Measurements from ENCODE around the gene MTX1. TPM values are rescaled to one million over a fixed set of nuclear protein-coding genes. Genes with fewer than 3 reads are reported as not detected.
"Not testable (repeated sequence)": the region's sequence is repeated elsewhere in the genome, so short reads cannot be mapped to it uniquely, and the experiment has no call there.

MTX1 gene
- total RNA-seq, 4 donors from 2014 or later: 34.1 to 52.8 (median 38.0) TPM

DNA sequence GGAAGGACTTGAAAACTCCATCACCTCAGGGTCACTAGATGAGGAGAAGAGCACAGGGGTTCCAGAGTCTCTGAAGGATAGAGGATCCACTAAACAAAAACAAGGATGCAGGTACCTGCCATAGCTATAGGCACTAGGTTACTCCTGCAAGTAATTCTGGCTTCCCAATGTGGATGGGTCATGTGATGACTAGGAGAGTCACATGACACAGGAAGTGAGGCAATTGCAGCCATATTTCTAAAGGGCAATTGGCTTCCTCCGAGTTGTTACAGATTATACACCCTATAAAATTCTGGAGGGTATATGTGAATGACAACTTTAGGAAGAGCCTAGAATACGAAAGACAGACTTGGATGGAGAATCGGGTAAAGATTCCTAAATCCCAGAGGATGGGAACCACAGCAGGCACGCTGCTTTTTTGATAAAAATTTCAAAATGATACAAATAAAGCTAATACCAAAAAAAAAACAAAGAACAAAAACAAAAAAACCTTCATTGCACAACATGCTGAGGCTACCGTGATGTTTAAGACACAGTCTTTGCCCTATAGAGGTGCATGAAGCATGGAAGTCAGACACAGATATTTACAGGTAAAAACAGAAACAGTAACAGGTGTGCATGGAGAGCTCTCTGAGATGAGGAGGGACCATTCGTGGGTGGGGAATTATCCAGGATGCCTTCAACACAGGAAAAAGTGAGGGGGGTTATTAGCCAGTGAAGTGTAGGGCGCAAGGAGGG, 10.5 kb downstream of the MTX1 start:
- H3K27ac ChIP-seq (replicated peaks in 1 of 4): no peak overlapping the region
- WGBS: 35% methylated on average over 7 of the region's 7 CpGs
- intact Hi-C loops (cut with DNase I): no loop called here

DNA sequence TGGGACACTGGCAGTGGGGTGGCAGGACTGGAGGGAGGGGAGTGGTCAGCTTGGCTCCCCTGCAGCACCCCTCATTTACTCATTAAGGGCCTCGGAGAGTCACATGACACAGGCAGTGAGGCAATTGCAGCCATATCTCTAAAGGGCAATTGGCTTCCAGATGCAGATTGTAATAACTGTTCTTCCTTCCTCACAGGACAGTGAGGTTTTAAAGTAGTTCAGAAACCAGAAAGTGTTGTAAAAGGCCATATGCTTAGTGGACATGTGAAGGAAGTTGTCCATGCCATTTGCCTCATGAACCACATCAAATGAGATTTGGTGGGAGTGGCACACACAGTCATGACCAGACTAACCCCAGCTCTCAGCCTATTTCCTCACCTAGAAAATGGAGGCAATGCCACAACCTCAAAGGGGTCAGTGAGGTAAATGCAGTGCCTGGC, 11.1 kb downstream of the MTX1 start:
- 0% methylated on average over 1 of the region's 1 CpG for WGBS
- TF ChIP-seq POLR2AphosphoS5 (IDR thresholded peaks at IDR 0.05): no peak
- TF ChIP-seq EP300 (IDR thresholded peaks at IDR 0.05): no peak
- TF ChIP-seq POLR2A (IDR thresholded peaks at IDR 0.05; ENCODE audit: low read depth): no peak
- TF ChIP-seq, protein P1, sequence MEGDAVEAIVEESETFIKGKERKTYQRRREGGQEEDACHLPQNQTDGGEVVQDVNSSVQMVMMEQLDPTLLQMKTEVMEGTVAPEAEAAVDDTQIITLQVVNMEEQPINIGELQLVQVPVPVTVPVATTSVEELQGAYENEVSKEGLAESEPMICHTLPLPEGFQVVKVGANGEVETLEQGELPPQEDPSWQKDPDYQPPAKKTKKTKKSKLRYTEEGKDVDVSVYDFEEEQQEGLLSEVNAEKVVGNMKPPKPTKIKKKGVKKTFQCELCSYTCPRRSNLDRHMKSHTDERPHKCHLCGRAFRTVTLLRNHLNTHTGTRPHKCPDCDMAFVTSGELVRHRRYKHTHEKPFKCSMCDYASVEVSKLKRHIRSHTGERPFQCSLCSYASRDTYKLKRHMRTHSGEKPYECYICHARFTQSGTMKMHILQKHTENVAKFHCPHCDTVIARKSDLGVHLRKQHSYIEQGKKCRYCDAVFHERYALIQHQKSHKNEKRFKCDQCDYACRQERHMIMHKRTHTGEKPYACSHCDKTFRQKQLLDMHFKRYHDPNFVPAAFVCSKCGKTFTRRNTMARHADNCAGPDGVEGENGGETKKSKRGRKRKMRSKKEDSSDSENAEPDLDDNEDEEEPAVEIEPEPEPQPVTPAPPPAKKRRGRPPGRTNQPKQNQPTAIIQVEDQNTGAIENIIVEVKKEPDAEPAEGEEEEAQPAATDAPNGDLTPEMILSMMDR (IDR thresholded peaks at IDR 0.05): no peak

More for the DNA sequence above, 10.5 kb downstream of the MTX1 start:
- no peak for DNase-seq (ENCODE audit: extremely low spot score)
- Histone ChIP-seq H3K4me3 (peak overlapping the region; percentile 15 to 33 (median 28)), H3K4me1 (peaks cover 5 to 14% (median 12%) of the 10 kb centered on the region in 4 donors), H3K36me3 (peaks cover 0 to 17% (median 7%) of the 10 kb centered on the region in 4 donors), H3K9me3 (no peaks in the 10 kb centered on the region), H3K27me3 (no peaks in the 10 kb centered on the region)
- TF ChIP-seq POLR2A (IDR thresholded peaks at IDR 0.05; ENCODE audit: low read depth) (no peak), EP300 (IDR thresholded peaks at IDR 0.05) (no peak), POLR2AphosphoS5 (IDR thresholded peaks at IDR 0.05) (peak in 1 of 2 donors; percentile 48)
- TF ChIP-seq, protein P1 (IDR thresholded peaks at IDR 0.05): no peak

DNA sequence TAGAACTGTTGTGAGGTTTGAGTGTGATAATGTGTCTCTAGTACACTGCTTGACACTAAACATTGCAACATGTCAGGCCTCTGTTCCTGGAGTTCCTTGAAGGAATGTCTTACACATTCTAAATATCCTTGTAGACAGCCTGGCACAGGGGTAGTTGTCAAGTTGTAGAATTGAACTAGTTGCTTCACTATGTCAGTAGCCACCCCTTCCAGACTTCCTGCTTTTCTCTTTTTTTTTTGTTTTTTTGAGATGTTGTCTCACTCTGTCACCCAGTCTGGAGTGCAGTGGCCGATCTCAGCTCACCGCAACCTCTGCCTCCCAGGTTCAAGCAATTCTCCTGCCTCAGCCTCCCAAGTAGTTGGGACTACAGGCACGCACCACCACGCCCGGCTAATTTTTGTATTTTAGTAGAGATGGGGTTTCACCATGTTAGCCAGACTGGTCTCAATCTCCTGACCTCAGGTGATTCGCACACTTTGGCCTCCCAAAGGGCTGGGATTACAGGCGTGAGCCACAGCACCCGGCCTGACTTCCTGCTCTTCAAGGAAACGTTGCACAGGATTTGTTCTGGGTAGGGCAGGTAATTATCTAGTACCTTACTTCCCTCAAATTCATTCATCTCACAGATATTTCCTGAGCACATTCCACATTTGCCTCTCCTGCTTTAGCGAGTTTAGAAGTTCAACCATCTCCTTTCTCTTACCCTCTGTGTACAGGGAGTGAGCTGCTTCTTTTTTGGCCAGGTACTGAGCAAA, 11.9 kb downstream of the MTX1 start:
- H3K27me3 ChIP-seq; H3K4me3 ChIP-seq; H3K27ac ChIP-seq (replicated peaks in 1 of 4); DNase-seq (ENCODE audit: extremely low spot score); intact Hi-C loops (cut with DNase I); H3K36me3 ChIP-seq; H3K9me3 ChIP-seq: not testable (repeated sequence)
- H3K4me1 ChIP-seq: peaks cover 5 to 27% (median 23%) of the 10 kb centered on the region in 4 donors
- WGBS: 90% methylated on average over 10 of the region's 10 CpGs

More for the DNA sequence above, 11.1 kb downstream of the MTX1 start:
- no peaks in the 10 kb centered on the region for H3K9me3 ChIP-seq
- H3K4me1 ChIP-seq: peaks cover 5 to 20% (median 15%) of the 10 kb centered on the region in 4 donors
- H3K27me3 ChIP-seq: no peaks in the 10 kb centered on the region
- peaks cover 0 to 16% (median 7%) of the 10 kb centered on the region in 4 donors for H3K36me3 ChIP-seq
- H3K27ac ChIP-seq (replicated peaks in 1 of 4): no peak overlapping the region
- intact Hi-C loops (cut with DNase I): no loop called here
- peak overlapping the region in 3 of 4 donors; percentile 15 to 33 (median 29) for H3K4me3 ChIP-seq
- no peak for DNase-seq (ENCODE audit: extremely low spot score)

DNA sequence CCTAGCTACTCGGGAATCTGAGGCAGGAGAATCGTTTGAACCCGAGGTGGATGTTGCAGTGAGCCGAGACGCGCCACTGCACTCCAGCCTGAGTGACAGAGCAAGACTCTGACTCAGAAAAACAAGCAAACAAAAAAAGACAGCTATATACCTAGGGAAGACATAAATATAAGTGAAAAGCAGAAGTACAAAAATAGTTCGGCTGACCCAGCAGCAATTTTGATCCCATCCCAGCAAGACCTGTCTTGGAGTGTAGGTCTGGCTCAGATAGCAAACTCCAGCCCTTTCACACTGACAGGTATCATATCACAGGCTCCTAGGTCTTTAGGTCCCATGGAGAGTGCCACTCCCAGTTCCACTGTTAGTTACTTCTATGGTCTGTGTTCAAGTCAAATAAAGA, 14.6 kb downstream of the MTX1 start:
- Histone ChIP-seq H3K27ac (replicated peaks in 1 of 4) (no peak overlapping the region), H3K36me3 (no peaks in the 10 kb centered on the region), H3K4me3 (no peak overlapping the region), H3K27me3 (no peaks in the 10 kb centered on the region), H3K9me3 (no peaks in the 10 kb centered on the region), H3K4me1 (peaks cover 20 to 47% (median 44%) of the 10 kb centered on the region in 4 donors)
- WGBS: 82% methylated on average over 7 of the region's 7 CpGs
- TF ChIP-seq, protein P1 (IDR thresholded peaks at IDR 0.05): no peak
- TF ChIP-seq EP300 (IDR thresholded peaks at IDR 0.05) (no peak), POLR2AphosphoS5 (IDR thresholded peaks at IDR 0.05) (no peak), POLR2A (IDR thresholded peaks at IDR 0.05; ENCODE audit: low read depth) (no peak)
- intact Hi-C loops (cut with DNase I): no loop called here
- no peak for DNase-seq (ENCODE audit: extremely low spot score)

DNA sequence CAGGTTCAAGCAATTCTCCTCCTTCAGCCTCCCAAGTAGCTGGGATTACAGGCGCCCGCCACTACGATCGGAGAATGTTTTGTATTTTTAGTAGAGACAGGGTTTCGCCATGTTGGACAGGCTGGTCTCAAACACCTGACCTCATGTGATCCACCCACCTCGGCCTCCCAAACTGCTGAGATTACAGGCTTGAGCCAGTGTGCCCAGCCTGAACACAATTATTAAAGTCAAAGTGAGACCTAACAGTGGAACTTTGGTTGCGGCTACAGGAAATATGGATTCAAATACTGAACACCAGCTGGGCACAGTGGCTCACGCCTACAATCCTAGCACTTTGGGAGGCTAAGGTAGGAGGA, 16.9 kb downstream of the MTX1 start:
- H3K9me3 ChIP-seq; H3K27me3 ChIP-seq; DNase-seq (ENCODE audit: extremely low spot score); H3K36me3 ChIP-seq; intact Hi-C loops (cut with DNase I); H3K4me3 ChIP-seq: not testable (repeated sequence)
- Histone ChIP-seq H3K4me1 (peaks cover 17 to 40% (median 35%) of the 10 kb centered on the region in 4 donors), H3K27ac (replicated peaks in 1 of 4) (peak overlapping the region in 3 of 4 donors; percentile 82 to 92 (median 92))
- 97% methylated on average over 8 of the region's 8 CpGs for WGBS

All from esophagus muscularis mucosa (tissue), 4 donors.